ENCODE measurements around the gene LIAS. TPM values are rescaled to one million over a fixed set of nuclear protein-coding genes. Genes with fewer than 3 reads are reported as not detected.

LIAS gene
- total and polyA plus RNA-seq, 2 of the 13 experiments (the other 11 are each of a cell fraction or from before 2014, with no cell fraction given) = 16.0 to 16.6 TPM

- TF ChIP-seq ZNF280B (CRISPR knock-in tag; IDR thresholded peaks at IDR 0.05; ENCODE audit: borderline replicate concordance) (no peak), TBX2 (CRISPR knock-in tag; IDR thresholded peaks at IDR 0.05; ENCODE audit: borderline replicate concordance) (no peak), SSRP1 (CRISPR knock-in tag; IDR thresholded peaks at IDR 0.05) (peak; percentile 73; the same call in 1 of the 2 replicates), ZNF350 (CRISPR knock-in tag; IDR thresholded peaks at IDR 0.05; ENCODE audit: borderline replicate concordance, low read depth) (no peak), AGO2 (optimal IDR thresholded peaks at IDR 0.05; ENCODE audit: low read depth, low read length) (peak; percentile 45), ZNF749 (CRISPR knock-in tag; IDR thresholded peaks at IDR 0.05; ENCODE audit: borderline replicate concordance) (no peak)
These were observed 7.3 kb upstream of the LIAS start (continued) for GRCh38 chr4:39451423-39452023.

- DNase-seq (ENCODE audit: low spot score) = no peak
- Histone ChIP-seq H2AFZ (ENCODE audit: low read length) (no peak overlapping the region), H3K27me3 (ENCODE audit: control insufficient read depth in 1 of 2, insufficient read depth in 2 of 2, low read length in 2 of 2) (no peaks in the 10 kb centered on the region; a peak in 1 of 5 replicates), H3K4me3 (replicated peaks in 1 of 3; ENCODE audit: insufficient read depth in 1 of 3, low read depth in 2 of 3, low read length in 3 of 3) (no peak overlapping the region), H4K20me1 (ENCODE audit: insufficient read depth, low read length) (peaks cover 54% of the 10 kb centered on the region), H3K4me1 (ENCODE audit: insufficient read depth, low read length) (peaks cover 80% of the 10 kb centered on the region), H3K4me2 (ENCODE audit: low read depth, low read length) (no peak overlapping the region), H3K9me3 (ENCODE audit: low read length) (no peaks in the 10 kb centered on the region), H3K27ac (ENCODE audit: extremely low read length, insufficient read depth, low read length) (no peak overlapping the region), H3K9ac (ENCODE audit: insufficient read depth, low read depth, low read length) (no peak overlapping the region), H3K79me2 (ENCODE audit: insufficient read depth, low read length) (peaks cover 21% of the 10 kb centered on the region), H3K36me3 (replicated peaks in 1 of 2; ENCODE audit: control insufficient read depth in 1 of 2, insufficient read depth in 2 of 2, low read length in 2 of 2) (peaks cover 9 to 65% of the 10 kb centered on the region in 2 experiments)
- 96% methylated on average over 6 of the region's 6 CpGs for WGBS (ENCODE audit: low lambda C conversion rate)
- intact Hi-C loops (cut with micrococcal nuclease; ENCODE audit: unreplicated experiment) = loop anchor here (5.0 kb wide), 1 partner anchor 270 kb away; the partner anchor contains the start of gene WDR19
- POLR2A ChIA-PET = interaction anchor here (0.8 to 3.4 kb wide), 5 partner anchors 22 to 86 kb away, joined by 3 to 20 read pairs (median 5); partner anchors contain the start of genes KLB and RFC1
- BruUV-seq (replicated peaks) = no TSS peak
- in situ Hi-C loops (cut with HindIII; ENCODE audit: extremely low pct_ligation_motif_present, low pct_unique_long_range_greater_than_20kb) = no loop called here
- CTCF ChIA-PET (ENCODE audit: low intra/inter-chr PET ratio, low total read pairs) = no interaction called here
- FAIRE-seq = no peak
- peak; percentile 11; the same call in 2 of the 3 replicates for ATAC-seq
- TF ChIP-seq ZNF775 (CRISPR knock-in tag; IDR thresholded peaks at IDR 0.05; ENCODE audit: borderline replicate concordance) = no peak
- no peak for TF ChIP-seq SAFB2 (CRISPR knock-in tag; IDR thresholded peaks at IDR 0.05; ENCODE audit: borderline replicate concordance, low read depth)
- TF ChIP-seq SRSF1 (optimal IDR thresholded peaks at IDR 0.05; ENCODE audit: low read depth, low read length) = no peak
- 0 out of 2 replicates have a peak, but pooled peaks have one; percentile 46 for TF ChIP-seq POLR2AphosphoS2 (IDR thresholded peaks at IDR 0.05; ENCODE audit: low read depth, low read length)
- no peak for TF ChIP-seq EP300 (IDR thresholded peaks at IDR 0.05; ENCODE audit: low read depth in 2 of 2, low read length in 2 of 2)
- TF ChIP-seq EP300 (CRISPR knock-in tag; IDR thresholded peaks at IDR 0.05; ENCODE audit: borderline replicate concordance) = no peak
- peak; percentile 55 for TF ChIP-seq POLR2AphosphoS5 (IDR thresholded peaks at IDR 0.05; ENCODE audit: low read depth, low read length)
- no peak for TF ChIP-seq RXRA (CRISPR knock-in tag; IDR thresholded peaks at IDR 0.05)
- no peak for TF ChIP-seq ZNF136 (CRISPR knock-in tag; IDR thresholded peaks at IDR 0.05; ENCODE audit: low read depth)
- TF ChIP-seq NONO (IDR thresholded peaks at IDR 0.05) = no peak
- TF ChIP-seq NONO (CRISPR knock-in tag; conservative IDR thresholded peaks at IDR 0.05) = 0 out of 2 replicates have a peak, but pooled peaks have one; percentile 3
- TF ChIP-seq SRSF4 (IDR thresholded peaks at IDR 0.05; ENCODE audit: low read depth, low read length, poor library complexity, severe bottlenecking) = peak; percentile 54
- no peak for TF ChIP-seq MXD3 (CRISPR knock-in tag; IDR thresholded peaks at IDR 0.05)
- no peak for TF ChIP-seq FOXA3 (CRISPR knock-in tag; IDR thresholded peaks at IDR 0.05)
- no peak for TF ChIP-seq MATR3 (CRISPR knock-in tag; IDR thresholded peaks at IDR 0.05)
- TF ChIP-seq ZNF317 (CRISPR knock-in tag; IDR thresholded peaks at IDR 0.05) = 0 out of 2 replicates have a peak, but pooled peaks have one; percentile 17
These were observed 6.5 kb upstream of the LIAS start for GRCh38 chr4:39452153-39452859.

All from HepG2 (cell line).